Trophoblast cell (in vitro differentiated cells and primary cell): ENCODE data around the gene VASH1.

Experiments used
- DNase-seq, 2 donors: peaks; one replicate each; pipeline ENCODE4 v3.0.0-alpha.2; 2016
- H2AFZ ChIP-seq: 2 replicates; pipeline ENCODE4 v1.6.1; 2013; ENCODE audit warnings: low read length, moderate library complexity, mild to moderate bottlenecking; ENCODE audit not compliant: insufficient read depth, poor library complexity
- H2AK5ac ChIP-seq: 2 replicates; pipeline ENCODE4 v1.6.1; 2013; ENCODE audit warnings: mild to moderate bottlenecking, low read length
- H2BK120ac ChIP-seq: 2 replicates; pipeline ENCODE4 v1.6.1; 2013; ENCODE audit warnings: low read length, mild to moderate bottlenecking, moderate library complexity; ENCODE audit not compliant: insufficient read depth, poor library complexity
- H2BK12ac ChIP-seq: 2 replicates; pipeline ENCODE4 v1.6.1; 2013; ENCODE audit warnings: mild to moderate bottlenecking, low read length, moderate library complexity
- H2BK5ac ChIP-seq: 2 replicates; pipeline ENCODE4 v1.6.1; 2013; ENCODE audit warnings: low read length, low read depth, moderate library complexity, mild to moderate bottlenecking; ENCODE audit not compliant: poor library complexity
- H3K14ac ChIP-seq: 2 replicates; pipeline ENCODE4 v1.6.1; 2013; ENCODE audit warnings: mild to moderate bottlenecking, low read length
- H3K18ac ChIP-seq: 2 replicates; pipeline ENCODE4 v1.6.1; 2013; ENCODE audit warnings: mild to moderate bottlenecking, low read length
- H3K23ac ChIP-seq: 2 replicates; pipeline ENCODE4 v1.6.1; 2013; ENCODE audit warnings: low read length
- H3K27ac ChIP-seq: 2 replicates; pipeline ENCODE4 v1.5.1; 2013; ENCODE audit warnings: low read depth, mild to moderate bottlenecking, inconsistent platforms, low read length, moderate library complexity
- H3K27me3 ChIP-seq: 2 replicates; pipeline ENCODE4 v1.6.1; 2013; ENCODE audit warnings: inconsistent platforms, mild to moderate bottlenecking, low read length, moderate library complexity; ENCODE audit not compliant: insufficient read depth
- H3K36me3 ChIP-seq, 2 experiments: 1 replicate in 1 of 2; 2 replicates in 1 of 2; pipeline ENCODE4 v1.6.1; 2013; ENCODE audit warnings: low read length in 2 of 2, mild to moderate bottlenecking in 2 of 2, moderate library complexity in 1 of 2; ENCODE audit not compliant: insufficient read depth in 2 of 2, control insufficient read depth in 1 of 2
- H3K4ac ChIP-seq: 2 replicates; pipeline ENCODE4 v1.6.1; 2013; ENCODE audit warnings: low read depth, mild to moderate bottlenecking, low read length, moderate library complexity
- H3K4me1 ChIP-seq, 2 experiments: 1 replicate in 1 of 2; 2 replicates in 1 of 2; pipeline ENCODE4 v1.6.1; 2013; ENCODE audit warnings: low read length in 2 of 2, mild to moderate bottlenecking in 2 of 2, moderate library complexity in 1 of 2; ENCODE audit not compliant: insufficient read depth in 2 of 2, control insufficient read depth in 1 of 2
- H3K4me2 ChIP-seq: 2 replicates; pipeline ENCODE4 v1.6.1; 2013; ENCODE audit warnings: inconsistent platforms, mild to moderate bottlenecking, low read length, moderate library complexity
- H3K4me3 ChIP-seq: 2 replicates; pipeline ENCODE4 v1.5.1; 2013; ENCODE audit warnings: mild to moderate bottlenecking, low read depth, low read length, inconsistent platforms
- H3K79me1 ChIP-seq: one replicate; pipeline ENCODE4 v1.6.1; 2013; ENCODE audit warnings: low read length
- H3K79me2 ChIP-seq: 2 replicates; pipeline ENCODE4 v1.6.1; 2013; ENCODE audit warnings: low read length, mild to moderate bottlenecking; ENCODE audit not compliant: control insufficient read depth, insufficient read depth, poor library complexity
- H3K9ac ChIP-seq: 2 replicates; pipeline ENCODE4 v1.6.1; 2013; ENCODE audit warnings: mild to moderate bottlenecking, low read length
- H3K9me3 ChIP-seq: 2 replicates; pipeline ENCODE4 v1.6.1; 2013; ENCODE audit warnings: low read depth, mild to moderate bottlenecking, control low read depth, inconsistent platforms, low read length; ENCODE audit not compliant: insufficient read depth
- H4K12ac ChIP-seq: 2 replicates; pipeline ENCODE4 v1.6.1; 2013; ENCODE audit warnings: low read depth, mild to moderate bottlenecking, low read length, moderate library complexity
- H4K8ac ChIP-seq: 2 replicates; pipeline ENCODE4 v1.6.1; 2013; ENCODE audit warnings: low read depth, mild to moderate bottlenecking, low read length, moderate library complexity
- H4K91ac ChIP-seq: one replicate; pipeline ENCODE4 v1.6.1; 2013; ENCODE audit warnings: low read depth, mild to moderate bottlenecking, low read length, moderate library complexity
- WGBS: extraction: QIAGEN DNeasy Blood & Tissue Kit; methylation state at CpG from one replicate; pipeline ENCODE4 v1.1.7; 2013; ENCODE audit warnings: missing lambda C conversion rate; ENCODE audit not compliant: insufficient read length, insufficient coverage; ENCODE audit errors: extremely low coverage; 5-methylcytosine and 5-hydroxymethylcytosine counted together

VASH1 gene

GRCh38 chr14:76765461-76765931, 4.2 kb downstream of the VASH1 start:
- H3K36me3 ChIP-seq, result no peaks in the 10 kb centered on the region
- H3K27me3 ChIP-seq, result peaks cover 20% of the 10 kb centered on the region
- H3K27ac ChIP-seq, result no peak overlapping the region
- H3K79me2 ChIP-seq, result peaks cover 2% of the 10 kb centered on the region
- no peak for DNase-seq
- H3K14ac ChIP-seq, result no peak overlapping the region
- no peak overlapping the region for H2BK5ac ChIP-seq
- no peak overlapping the region for H4K8ac ChIP-seq
- no peak overlapping the region for H4K12ac ChIP-seq
- no peak overlapping the region for H3K9ac ChIP-seq
- H3K79me1 ChIP-seq, result peaks cover 6% of the 10 kb centered on the region
- H2BK12ac ChIP-seq, result no peak overlapping the region
- H2AFZ ChIP-seq, result no peak overlapping the region
- H4K91ac ChIP-seq, result no peak overlapping the region
- H3K23ac ChIP-seq, result no peak overlapping the region
- WGBS, result no CpG with 5 or more reads among the region's 6 CpGs
- no peak overlapping the region for H3K18ac ChIP-seq
- peaks cover 15 to 21% of the 10 kb centered on the region in 2 experiments for H3K4me1 ChIP-seq
- no peaks in the 10 kb centered on the region for H3K9me3 ChIP-seq
- H3K4me2 ChIP-seq, result no peak overlapping the region
- no peak overlapping the region for H3K4me3 ChIP-seq
- H2AK5ac ChIP-seq, result no peak overlapping the region
- no peak overlapping the region for H3K4ac ChIP-seq
- no peak overlapping the region for H2BK120ac ChIP-seq

- Histone ChIP-seq H2BK120ac (no peak overlapping the region), H3K36me3 (no peaks in the 10 kb centered on the region), H3K9ac (no peak overlapping the region), H3K9me3 (no peaks in the 10 kb centered on the region), H3K4me2 (no peak overlapping the region), H4K12ac (no peak overlapping the region), H3K4ac (no peak overlapping the region), H3K27ac (no peak overlapping the region), H4K8ac (no peak overlapping the region), H3K4me1 (peaks cover 15 to 27% of the 10 kb centered on the region in 2 experiments), H3K18ac (no peak overlapping the region), H2AK5ac (no peak overlapping the region), H3K4me3 (no peak overlapping the region), H2BK5ac (no peak overlapping the region), H3K23ac (no peak overlapping the region), H3K14ac (no peak overlapping the region), H3K79me2 (no peaks in the 10 kb centered on the region), H3K79me1 (peaks cover 7% of the 10 kb centered on the region), H4K91ac (no peak overlapping the region), H2BK12ac (no peak overlapping the region), H3K27me3 (peaks cover 3% of the 10 kb centered on the region), H2AFZ (peak overlapping the region; percentile 6)
- DNase-seq, result peak; percentile 42 to 45
- WGBS, result no CpG with 5 or more reads among the region's 15 CpGs
Measured at GRCh38 chr14:76767681-76768656, 6.7 kb downstream of the VASH1 start.

GRCh38 chr14:76768671-76769500, 7.6 kb downstream of the VASH1 start:
- Histone ChIP-seq H4K8ac (no peak overlapping the region), H3K9ac (no peak overlapping the region), H3K79me2 (no peaks in the 10 kb centered on the region), H3K23ac (no peak overlapping the region), H3K9me3 (no peaks in the 10 kb centered on the region), H2BK120ac (no peak overlapping the region), H2BK5ac (no peak overlapping the region), H3K18ac (no peak overlapping the region), H2AFZ (no peak overlapping the region), H2BK12ac (no peak overlapping the region), H3K4me1 (peaks cover 23 to 35% of the 10 kb centered on the region in 2 experiments), H2AK5ac (no peak overlapping the region), H4K12ac (no peak overlapping the region), H3K4me2 (no peak overlapping the region), H3K36me3 (no peaks in the 10 kb centered on the region), H3K4ac (no peak overlapping the region), H3K79me1 (peaks cover 12% of the 10 kb centered on the region), H4K91ac (peak overlapping the region; percentile 49), H3K27me3 (no peaks in the 10 kb centered on the region), H3K4me3 (no peak overlapping the region), H3K14ac (no peak overlapping the region), H3K27ac (no peak overlapping the region)
- no CpG with 5 or more reads among the region's 11 CpGs for WGBS
- no peak for DNase-seq

- H3K18ac ChIP-seq, result no peak overlapping the region
- no peak overlapping the region for H3K27ac ChIP-seq
- DNase-seq, result no peak
- no peak overlapping the region for H2AFZ ChIP-seq
- no peak overlapping the region for H2BK12ac ChIP-seq
- H3K4me2 ChIP-seq, result no peak overlapping the region
- H4K91ac ChIP-seq, result no peak overlapping the region
- H3K79me2 ChIP-seq, result no peaks in the 10 kb centered on the region
- no peak overlapping the region for H2BK120ac ChIP-seq
- H4K12ac ChIP-seq, result no peak overlapping the region
- H3K23ac ChIP-seq, result no peak overlapping the region
- H2BK5ac ChIP-seq, result no peak overlapping the region
- peaks cover 13% of the 10 kb centered on the region for H3K79me1 ChIP-seq
- H3K4me1 ChIP-seq, result peaks cover 25 to 37% of the 10 kb centered on the region in 2 experiments
- H3K4ac ChIP-seq, result no peak overlapping the region
- H3K36me3 ChIP-seq, result no peaks in the 10 kb centered on the region
- H3K9me3 ChIP-seq, result no peaks in the 10 kb centered on the region
- no peak overlapping the region for H4K8ac ChIP-seq
- H3K9ac ChIP-seq, result no peak overlapping the region
- H3K14ac ChIP-seq, result no peak overlapping the region
- no CpG with 5 or more reads among the region's 18 CpGs for whole genome bisulfite sequencing
- H3K4me3 ChIP-seq, result no peak overlapping the region
- no peaks in the 10 kb centered on the region for H3K27me3 ChIP-seq
- H2AK5ac ChIP-seq, result peak overlapping the region; percentile 18
Measured at GRCh38 chr14:76769636-76770292, 8.5 kb downstream of the VASH1 start.
